ENCODE results near the gene ARSA.
A peak's percentile ranks its signal among the peaks of the same experiment; 100 is the strongest.

The ARSA gene

DNA sequence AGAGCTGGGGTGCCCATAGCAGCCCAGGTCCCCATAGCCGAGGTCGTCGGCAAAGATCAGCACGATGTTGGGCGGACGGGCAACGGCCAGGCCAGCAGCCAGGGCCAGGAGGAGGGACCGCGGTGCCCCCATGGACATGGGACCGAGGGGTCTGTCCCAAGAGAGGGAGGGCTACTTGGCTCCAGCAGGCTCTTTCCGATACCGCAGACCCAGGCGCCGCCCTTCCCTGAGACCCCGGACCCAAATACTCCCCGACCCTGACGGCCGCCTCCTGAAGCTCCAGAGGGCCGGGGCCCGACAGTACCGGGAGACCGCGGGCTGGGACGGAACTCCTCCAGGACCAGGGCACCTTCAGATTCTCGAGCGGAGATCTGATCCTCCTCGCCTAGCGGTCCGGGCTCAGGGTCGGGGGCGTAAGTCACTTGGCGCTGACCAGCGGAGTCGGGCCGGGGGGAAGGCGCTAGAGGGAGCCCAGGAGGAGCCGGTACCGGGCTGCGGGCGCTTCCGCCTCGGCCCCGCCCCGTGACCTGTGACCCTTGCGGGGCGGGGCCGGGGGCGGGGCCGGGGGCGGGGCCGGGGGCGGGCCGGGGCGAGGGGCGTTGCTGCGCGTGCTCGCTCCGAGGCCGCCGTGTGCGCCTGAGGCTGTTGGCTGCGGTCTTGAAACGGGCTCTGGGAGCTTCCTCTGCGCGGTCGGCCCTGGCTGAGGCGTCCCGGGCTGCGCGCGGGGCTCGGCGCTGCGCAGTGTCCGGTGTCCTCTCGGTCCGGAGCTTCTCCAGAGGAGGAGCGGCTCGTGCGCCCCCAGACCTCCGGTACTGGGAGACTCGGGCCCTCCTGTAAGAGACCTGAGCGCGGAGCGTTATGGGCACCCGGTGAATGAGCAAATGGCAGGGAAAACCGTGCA lies at the start of gene ARSA:
TSS of gene ARSA (minus strand) at position 511 of the 901 bp plus-strand sequence. CDS start at position 138, 373 bp downstream.
- TF ChIP-seq CTCF (IDR thresholded peaks at IDR 0.05; ENCODE audit: extremely low read depth, insufficient read depth, missing control alignments), result peak; percentile 67
- DNase-seq (ENCODE audit: low spot score), result peak; percentile 91
- in situ Hi-C loops (cut with MboI; ENCODE audit: low pct_unique_long_range_greater_than_20kb, low sequenced_read_pairs, unreplicated experiment), result no loop called here

GRCh38 chr22:50676661-50677492 lies 48.9 kb upstream of the ARSA start:
- in situ Hi-C loops (cut with MboI; ENCODE audit: low pct_unique_long_range_greater_than_20kb, low sequenced_read_pairs, unreplicated experiment), result no loop called here
- no peak for TF ChIP-seq CTCF (IDR thresholded peaks at IDR 0.05; ENCODE audit: extremely low read depth, insufficient read depth, missing control alignments)
- DNase-seq (ENCODE audit: low spot score), result no peak

GRCh38 chr22:50676180-50676636 lies 48.3 kb upstream of the ARSA start:
- in situ Hi-C loops (cut with MboI; ENCODE audit: low pct_unique_long_range_greater_than_20kb, low sequenced_read_pairs, unreplicated experiment), result no loop called here
- TF ChIP-seq CTCF (IDR thresholded peaks at IDR 0.05; ENCODE audit: extremely low read depth, insufficient read depth, missing control alignments), result no peak
- no peak for DNase-seq (ENCODE audit: low spot score)

GRCh38 chr22:50675553-50676179 lies 47.7 kb upstream of the ARSA start:
- no peak for TF ChIP-seq CTCF (IDR thresholded peaks at IDR 0.05; ENCODE audit: extremely low read depth, insufficient read depth, missing control alignments)
- in situ Hi-C loops (cut with MboI; ENCODE audit: low pct_unique_long_range_greater_than_20kb, low sequenced_read_pairs, unreplicated experiment), result no loop called here
- peak; percentile 29 for DNase-seq (ENCODE audit: low spot score)

DNA sequence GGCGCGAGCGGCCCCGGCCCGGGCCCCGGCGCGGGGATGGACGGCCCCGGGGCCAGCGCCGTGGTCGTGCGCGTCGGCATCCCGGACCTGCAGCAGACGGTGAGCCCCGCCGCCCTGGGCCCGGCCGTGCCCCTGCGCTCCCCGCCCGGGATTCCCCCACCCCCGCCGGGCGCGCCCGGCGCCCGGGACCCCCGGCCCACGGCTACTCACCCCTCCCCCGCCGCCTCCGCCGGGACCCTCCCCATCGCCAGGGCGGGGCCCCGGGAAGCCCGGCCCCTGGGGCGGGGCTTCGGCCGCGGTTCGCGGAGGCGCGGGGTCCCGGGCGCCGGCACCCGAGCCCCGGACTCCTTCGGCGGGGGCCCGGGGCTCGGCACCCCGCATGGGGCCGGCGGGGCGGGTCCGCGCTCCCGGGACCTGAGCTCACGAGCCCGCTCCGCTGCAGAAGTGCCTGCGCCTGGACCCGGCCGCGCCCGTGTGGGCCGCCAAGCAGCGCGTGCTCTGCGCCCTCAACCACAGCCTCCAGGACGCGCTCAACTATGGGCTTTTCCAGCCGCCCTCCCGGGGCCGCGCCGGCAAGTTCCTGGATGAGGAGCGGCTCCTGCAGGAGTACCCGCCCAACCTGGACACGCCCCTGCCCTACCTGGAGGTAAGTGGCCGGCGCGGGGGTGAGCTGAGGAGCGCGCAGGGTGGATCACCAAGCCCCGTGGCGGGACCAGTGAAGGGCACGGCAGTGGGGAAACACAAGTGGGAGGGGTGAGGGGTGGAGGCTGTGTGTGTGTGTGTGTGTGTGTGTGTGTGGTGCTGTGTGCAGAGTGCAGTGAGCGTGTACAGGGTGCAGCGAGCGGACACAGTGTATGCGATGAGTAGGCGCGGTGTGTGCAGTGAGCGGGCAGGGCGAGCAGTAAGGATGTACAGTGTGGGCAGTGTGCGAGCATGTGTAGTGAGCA lies 46.9 kb upstream of the ARSA start:
- TF ChIP-seq CTCF (IDR thresholded peaks at IDR 0.05; ENCODE audit: extremely low read depth, insufficient read depth, missing control alignments), result no peak
- DNase-seq (ENCODE audit: low spot score), result peak; percentile 54
- in situ Hi-C loops (cut with MboI; ENCODE audit: low pct_unique_long_range_greater_than_20kb, low sequenced_read_pairs, unreplicated experiment), result no loop called here
